Muscle of arm (tissue), 12 donors: ENCODE measurements around the gene LRCH2. TPM values are rescaled to one million over a fixed set of nuclear protein-coding genes. Genes with fewer than 3 reads are reported as not detected.

Source experiments
- DNase-seq: peaks from one replicate; pipeline ENCODE4 v3.0.0-alpha.2; 2013
- polyA plus RNA-seq, 12 donors: library from polyadenylated mRNA; unstranded; fragments of 120-200 nt; gene quantifications; one replicate each; pipeline ENCODE4 v1.2.1, GENCODE V29; 2013; ENCODE audit not compliant: insufficient read length in 12 of 12

Gene LRCH2
- polyA plus RNA-seq, 12 donors: 3.4 to 7.9 (median 5.8) TPM; not detected in 1

GRCh38 chrX:115067812-115068211, 166.1 kb downstream of the LRCH2 start:
- DNase-seq: peak; percentile 34

GRCh38 chrX:115065304-115065703, 168.6 kb downstream of the LRCH2 start:
- DNase-seq: no peak

Other genes starting within 250 kb of the LRCH2 start
- under 1 TPM in 8 of 12 donors, not detected in 4; 0.13 to 0.80 (median 0.38) TPM for gene IL13RA2, start 216.5 kb downstream of the LRCH2 start, polyA plus RNA-seq
- gene RBMXL3, start 44.7 kb downstream of the LRCH2 start, polyA plus RNA-seq: not detected
- gene LUZP4, start 55.6 kb upstream of the LRCH2 start, polyA plus RNA-seq: not detected